PC-3 (cell line): ENCODE data around the gene ZNF732. TPM values are rescaled to one million over a fixed set of nuclear protein-coding genes. Genes with fewer than 3 reads are reported as not detected.
"Not testable (repeated sequence)": the region's sequence is repeated elsewhere in the genome, so short reads cannot be mapped to it uniquely, and the experiment has no call there.

ENCODE experiments used
- ATAC-seq: fragments of 200-7000 bp; cut with Tn5 transposase; 2 replicates; pipeline ENCODE4 v1.9.1; 2020; ENCODE audit warnings: mild to moderate bottlenecking, moderate library complexity
- BruUV-seq: library from RNA; stranded (reverse); fragments of 400-500 nt; replicated peaks from 2 replicates; lab custom pipeline; 2021; lab: Mats Ljungman, UMichigan
- CTCF ChIA-PET: fragments of 300-600 bp; sonication (Branson Sonifier 250); formaldehyde crosslinking; loops from one replicate; lab custom pipeline; 2022; ENCODE audit warnings: antibody characterized with exemption; lab: Charles Lee
- POLR2A ChIA-PET: fragments of 300-600 bp; sonication (Branson Sonifier 250); formaldehyde crosslinking; loops from one replicate; lab custom pipeline; 2022; ENCODE audit warnings: antibody characterized with exemption; ENCODE audit not compliant: unreplicated experiment; lab: Charles Lee
- DNase-seq: peaks from one replicate; pipeline ENCODE4 v3.0.0-alpha.2; 2015
- H2AFZ ChIP-seq: fragments of 300-600 bp; sonication (generic); 2 replicates; pipeline ENCODE4 v1.6.0; 2016; ENCODE audit warnings: antibody characterized with exemption, low read length
- H3F3A ChIP-seq: fragments of 300-600 bp; sonication (generic); one replicate; pipeline ENCODE4 v1.6.0; 2017; ENCODE audit warnings: antibody characterized with exemption, low read length, control low read depth, mild to moderate bottlenecking; ENCODE audit not compliant: unreplicated experiment
- H3K27ac ChIP-seq: fragments of 300-600 bp; sonication (generic); 2 replicates; pipeline ENCODE4 v1.5.1; 2016; ENCODE audit warnings: mild to moderate bottlenecking, low read length
- H3K27me3 ChIP-seq: fragments of 300-600 bp; sonication (generic); 2 replicates; pipeline ENCODE4 v1.6.1; 2016; ENCODE audit warnings: low read length, mixed read lengths
- H3K36me3 ChIP-seq: fragments of 300-600 bp; sonication (generic); 2 replicates; pipeline ENCODE4 v1.6.1; 2016; ENCODE audit warnings: low read depth, mixed run types, low read length, mixed read lengths
- H3K4me1 ChIP-seq: fragments of 300-600 bp; sonication (generic); 2 replicates; pipeline ENCODE4 v1.5.1; 2016; ENCODE audit warnings: low read length; ENCODE audit not compliant: insufficient read depth
- H3K4me2 ChIP-seq: fragments of 300-600 bp; sonication (generic); 2 replicates; pipeline ENCODE4 v1.6.0; 2016; ENCODE audit warnings: low read length
- H3K4me3 ChIP-seq: fragments of 300-600 bp; sonication (generic); 2 replicates; pipeline ENCODE4 v1.5.1; 2016; ENCODE audit warnings: mild to moderate bottlenecking, low read length, mixed read lengths
- H3K79me2 ChIP-seq: fragments of 300-600 bp; sonication (generic); 2 replicates; pipeline ENCODE4 v1.6.1; 2017; ENCODE audit warnings: low read length, mixed read lengths
- H3K9ac ChIP-seq: fragments of 300-600 bp; sonication (generic); 2 replicates; pipeline ENCODE4 v1.6.0; 2016; ENCODE audit warnings: mild to moderate bottlenecking, low read length
- H3K9me2 ChIP-seq: fragments of 300-600 bp; sonication (generic); replicated peaks from 2 replicates; pipeline ENCODE4 v1.6.1; 2016; ENCODE audit warnings: mixed run types, low read length, mixed read lengths
- H3K9me3 ChIP-seq: fragments of 300-600 bp; sonication (generic); 2 replicates; pipeline ENCODE4 v1.6.1; 2016; ENCODE audit warnings: low read length, mixed read lengths
- H4K20me1 ChIP-seq: fragments of 300-600 bp; sonication (generic); 2 replicates; pipeline ENCODE4 v1.6.1; 2016; ENCODE audit warnings: low read length, mixed read lengths
- CTCF ChIP-seq: fragments of 300-600 bp; sonication (generic); conservative IDR thresholded peaks from 2 replicates; pipeline ENCODE4 v1.5.1; 2017; ENCODE audit warnings: antibody characterized with exemption, low read depth, mild to moderate bottlenecking, low read length
- EZH2 ChIP-seq: fragments of 300-600 bp; sonication (generic); IDR thresholded peaks from one replicate; pipeline ENCODE4 v1.6.1; 2017; ENCODE audit warnings: antibody characterized with exemption, mild to moderate bottlenecking, low read length; ENCODE audit not compliant: unreplicated experiment
- EZH2phosphoT487 ChIP-seq: fragments of 300-600 bp; sonication (generic); IDR thresholded peaks from 2 replicates; pipeline ENCODE4 v1.6.1; 2018; ENCODE audit warnings: mild to moderate bottlenecking, antibody characterized with exemption, low read length, borderline replicate concordance
- intact Hi-C: fragments of 100-400 bp; cut with micrococcal nuclease; formaldehyde crosslinking; loops from 2 replicates; pipeline ENCODE4 v1.9.0; 2023
- total RNA-seq: library from RNA; depleted of rRNA; stranded (reverse); fragments of >200 nt; gene quantifications from 2 replicates; pipeline ENCODE4 v1.2.3, GENCODE V29; 2014

The ZNF732 gene
- total RNA-seq, 1 experiment from 2014 or later = not detected

GRCh38 chr4:271492-272103 is 33.7 kb downstream of the ZNF732 start:
- intact Hi-C loops = no loop called here
- H3K36me3 ChIP-seq = no peaks in the 10 kb centered on the region
- ATAC-seq (no peak), DNase-seq (no peak)
- H4K20me1 ChIP-seq = no peaks in the 10 kb centered on the region
- H3K27ac ChIP-seq = no peak overlapping the region
- CTCF ChIA-PET = no interaction called here
- no peak overlapping the region for H3K4me2 ChIP-seq
- no peak overlapping the region for H2AFZ ChIP-seq
- H3K9ac ChIP-seq = no peak overlapping the region
- TF ChIP-seq CTCF (no peak), EZH2 (no peak), EZH2phosphoT487 (no peak)
- BruUV-seq = no TSS peak
- H3K9me2 ChIP-seq = no peaks in the 10 kb centered on the region
- POLR2A ChIA-PET = no interaction called here
- H3K79me2 ChIP-seq = no peaks in the 10 kb centered on the region
- no peaks in the 10 kb centered on the region for H3K4me1 ChIP-seq
- no peaks in the 10 kb centered on the region for H3K27me3 ChIP-seq
- peaks cover 41% of the 10 kb centered on the region for H3K9me3 ChIP-seq
- H3K4me3 ChIP-seq = no peak overlapping the region
- no peaks in the 10 kb centered on the region for H3F3A ChIP-seq

- H3F3A ChIP-seq, H3K4me2 ChIP-seq, H3K4me3 ChIP-seq, CTCF ChIA-PET, H3K4me1 ChIP-seq, H3K9ac ChIP-seq, BruUV-seq, intact Hi-C loops, H3K9me2 ChIP-seq, H3K27me3 ChIP-seq, H4K20me1 ChIP-seq, ATAC-seq, H3K27ac ChIP-seq, DNase-seq, H2AFZ ChIP-seq, H3K36me3 ChIP-seq, POLR2A ChIA-PET, H3K79me2 ChIP-seq: not testable (repeated sequence)
- peaks cover 26% of the 10 kb centered on the region; the same call in 1 of the 2 replicates for H3K9me3 ChIP-seq
These were observed 46.0 kb downstream of the ZNF732 start for GRCh38 chr4:259240-259639.

- Histone ChIP-seq H4K20me1 (no peaks in the 10 kb centered on the region), H3K9me2 (no peaks in the 10 kb centered on the region), H3K79me2 (no peaks in the 10 kb centered on the region), H3K27me3 (no peaks in the 10 kb centered on the region), H3K9ac (no peak overlapping the region), H2AFZ (no peak overlapping the region), H3F3A (no peaks in the 10 kb centered on the region), H3K27ac (no peak overlapping the region), H3K4me3 (no peak overlapping the region), H3K36me3 (no peaks in the 10 kb centered on the region; the same call in 1 of the 2 replicates), H3K4me1 (no peaks in the 10 kb centered on the region), H3K4me2 (no peak overlapping the region), H3K9me3 (peaks cover 44% of the 10 kb centered on the region)
- DNase-seq (no peak), ATAC-seq (no peak)
- ChIA-PET POLR2A (no interaction called here), CTCF (no interaction called here)
- intact Hi-C loops = no loop called here
- no TSS peak for BruUV-seq
- no peak for TF ChIP-seq CTCF
These were observed 48.8 kb downstream of the ZNF732 start for GRCh38 chr4:256492-256891.
